CD14-positive monocyte (primary cell): ENCODE data around the gene JSRP1. TPM values are rescaled to one million over a fixed set of nuclear protein-coding genes. Genes with fewer than 3 reads are reported as not detected.

ENCODE experiments used
- DNase-seq, 3 donors: peaks; one replicate each; pipeline ENCODE4 v3.0.0-alpha.2; 2011 to 2022
- H2AFZ ChIP-seq: 2 replicates; pipeline ENCODE4 v1.6.0; 2012; ENCODE audit warnings: mild to moderate bottlenecking, low read depth, low read length, inconsistent platforms; ENCODE audit not compliant: insufficient read depth, poor library complexity, severe bottlenecking
- H3K27ac ChIP-seq, 2 donors: 1 replicate in 1 of 2; 2 replicates in 1 of 2; pipeline ENCODE4 v1.5.1; 2012 to 2013; ENCODE audit warnings: low read length in 2 of 2, control low read depth in 1 of 2, inconsistent platforms in 1 of 2, low read depth in 1 of 2, mild to moderate bottlenecking in 1 of 2
- H3K27me3 ChIP-seq, 2 donors: one replicate each; pipeline versions ENCODE4 v1.6.0 to v1.6.1; 2011 to 2013; ENCODE audit warnings: low read length in 2 of 2; ENCODE audit not compliant: control insufficient read depth in 2 of 2, insufficient read depth in 2 of 2
- H3K36me3 ChIP-seq, 2 donors: replicated peaks in 1 of 2; 1 replicate in 1 of 2; 2 replicates in 1 of 2; pipeline versions ENCODE4 v1.5.1 to v1.6.1; 2012 to 2013; ENCODE audit warnings: low read length in 2 of 2, control low read depth in 1 of 2, inconsistent platforms in 1 of 2, mild to moderate bottlenecking in 1 of 2; ENCODE audit not compliant: insufficient read depth in 2 of 2, control insufficient read depth in 1 of 2
- H3K4me1 ChIP-seq, 2 donors: 1 replicate in 1 of 2; 2 replicates in 1 of 2; pipeline versions ENCODE4 v1.5.1 to v1.6.1; 2012 to 2013; ENCODE audit warnings: low read length in 2 of 2, control low read depth in 1 of 2, inconsistent platforms in 1 of 2, mild to moderate bottlenecking in 1 of 2, moderate library complexity in 1 of 2; ENCODE audit not compliant: insufficient read depth in 2 of 2, control insufficient read depth in 1 of 2
- H3K4me2 ChIP-seq: replicated peaks from 2 replicates; pipeline ENCODE3; 2012; ENCODE audit warnings: low read length, moderate library complexity, mild to moderate bottlenecking; ENCODE audit not compliant: poor library complexity, severe bottlenecking; ENCODE audit errors: extremely low read depth
- H3K4me3 ChIP-seq, 3 experiments: fragments of 200-600 bp in 1 of 3; sonication (generic) in 1 of 3; replicated peaks in 1 of 3; 1 replicate in 2 of 3; 2 replicates in 1 of 3; pipeline ENCODE4 v1.5.1; 2011 to 2013; ENCODE audit warnings: low read length in 3 of 3, mild to moderate bottlenecking in 3 of 3, control low read depth in 2 of 3, low read depth in 2 of 3, inconsistent platforms in 1 of 3, moderate library complexity in 1 of 3
- H3K79me2 ChIP-seq: 2 replicates; pipeline ENCODE4 v1.6.0; 2012; ENCODE audit warnings: mild to moderate bottlenecking, control low read depth, inconsistent platforms, low read length, moderate library complexity; ENCODE audit not compliant: insufficient read depth
- H3K9ac ChIP-seq: 2 replicates; pipeline ENCODE4 v1.6.0; 2017; ENCODE audit warnings: low read length, mild to moderate bottlenecking; ENCODE audit not compliant: insufficient read depth, poor library complexity, severe bottlenecking
- H3K9me3 ChIP-seq, 2 donors: replicated peaks in 1 of 2; 1 replicate in 1 of 2; 2 replicates in 1 of 2; pipeline versions ENCODE4 v1.5.1 to v1.6.1; 2012 to 2013; ENCODE audit warnings: low read length in 2 of 2, control low read depth in 1 of 2; ENCODE audit not compliant: control insufficient read depth in 1 of 2, insufficient read depth in 1 of 2
- H4K20me1 ChIP-seq: 2 replicates; pipeline ENCODE4 v1.6.0; 2012; ENCODE audit warnings: mild to moderate bottlenecking, low read length, control low read depth, moderate library complexity; ENCODE audit not compliant: insufficient read depth
- H3K27ac Mint-ChIP-seq, 7 donors: one replicate each; pipeline ENCODE4 v1.8.0; 2020; ENCODE audit warnings: mild to moderate bottlenecking in 7 of 7, mixed read lengths in 7 of 7, moderate library complexity in 6 of 7, inconsistent platforms in 2 of 7
- H3K27me3 Mint-ChIP-seq, 3 donors: one replicate each; pipeline ENCODE4 v1.8.0; 2021 to 2022; ENCODE audit warnings: low read depth in 3 of 3, mild to moderate bottlenecking in 3 of 3, mixed read lengths in 3 of 3, moderate library complexity in 3 of 3, inconsistent platforms in 1 of 3
- H3K36me3 Mint-ChIP-seq, 2 donors: one replicate each; pipeline ENCODE4 v1.8.0; 2020; ENCODE audit warnings: mixed read lengths in 2 of 2, inconsistent platforms in 1 of 2, mild to moderate bottlenecking in 1 of 2
- H3K4me1 Mint-ChIP-seq: one replicate; pipeline ENCODE4 v1.8.0; 2020; ENCODE audit warnings: mild to moderate bottlenecking, mixed read lengths
- H3K4me3 Mint-ChIP-seq, 2 donors: one replicate each; pipeline ENCODE4 v1.8.0; 2020; ENCODE audit warnings: mild to moderate bottlenecking in 2 of 2, mixed read lengths in 2 of 2, moderate library complexity in 1 of 2
- H3K9me3 Mint-ChIP-seq, 7 donors: one replicate each; pipeline ENCODE4 v1.8.0; 2020 to 2022; ENCODE audit warnings: mixed read lengths in 7 of 7, mild to moderate bottlenecking in 6 of 7, moderate library complexity in 6 of 7, inconsistent platforms in 2 of 7
- WGBS: methylation state at CpG from one replicate; pipeline ENCODE4 v1.1.5; 2013; ENCODE audit warnings: missing lambda C conversion rate; ENCODE audit not compliant: insufficient coverage; 5-methylcytosine and 5-hydroxymethylcytosine counted together
- intact Hi-C, 2 donors: fragments of 100-400 bp; cut with micrococcal nuclease; formaldehyde crosslinking; loops; one replicate each; pipeline versions ENCODE4 v1.15.0 to v1.15.1; 2023
- polyA plus RNA-seq, 3 donors: library from polyadenylated mRNA; depleted of rRNA in 1 of 3; unstranded in 2 of 3; stranded (reverse) in 1 of 3; fragments of 300-500 nt in 2 of 3; fragments of >200 nt in 1 of 3; fragmentation: Illumina TruSeq in 2 of 3; gene quantifications; 1 replicate in 2 of 3; 2 replicates in 1 of 3; pipeline ENCODE4 v1.2.3, GENCODE V29; 2012 to 2021
- TF ChIP-seq, protein P1 (sequence below): fragments of 200-600 bp; IDR thresholded peaks from one replicate; pipeline ENCODE4 v1.8.0; 2022; ENCODE audit warnings: antibody characterized with exemption, mild to moderate bottlenecking

JSRP1 gene
- polyA plus RNA-seq, 3 donors, result 0.38 to 0.50 TPM; not detected in 1

GRCh38 chr19:2228157-2229030 is 27.8 kb downstream of the JSRP1 start:
- Mint-ChIP-seq H3K9me3 (peaks cover 0 to 3% (median 0%) of the 10 kb centered on the region in 7 donors), H3K4me1 (peaks cover 3% of the 10 kb centered on the region), H3K36me3 (peaks cover 50 to 80% of the 10 kb centered on the region in 2 donors), H3K4me3 (peak overlapping the region in 1 of 2 donors; percentile 9), H3K27me3 (no peaks in the 10 kb centered on the region), H3K27ac (peak overlapping the region in 3 of 7 donors; percentile 13 to 86 (median 30))
- Histone ChIP-seq H3K4me2 (no peak overlapping the region), H3K9ac (no peak overlapping the region), H3K79me2 (peaks cover 22% of the 10 kb centered on the region), H3K9me3 (no peaks in the 10 kb centered on the region), H3K4me3 (no peak overlapping the region), H3K36me3 (peaks cover 68 to 91% of the 10 kb centered on the region in 2 donors), H3K27ac (no peak overlapping the region), H2AFZ (no peak overlapping the region), H3K4me1 (peaks cover 0 to 10% of the 10 kb centered on the region in 2 donors), H4K20me1 (peaks cover 73% of the 10 kb centered on the region), H3K27me3 (no peaks in the 10 kb centered on the region)
- DNase-seq, result no peak
- intact Hi-C loops, result no loop called here
- 96% methylated on average over 41 of the region's 48 CpGs for WGBS
- TF ChIP-seq, protein P1, sequence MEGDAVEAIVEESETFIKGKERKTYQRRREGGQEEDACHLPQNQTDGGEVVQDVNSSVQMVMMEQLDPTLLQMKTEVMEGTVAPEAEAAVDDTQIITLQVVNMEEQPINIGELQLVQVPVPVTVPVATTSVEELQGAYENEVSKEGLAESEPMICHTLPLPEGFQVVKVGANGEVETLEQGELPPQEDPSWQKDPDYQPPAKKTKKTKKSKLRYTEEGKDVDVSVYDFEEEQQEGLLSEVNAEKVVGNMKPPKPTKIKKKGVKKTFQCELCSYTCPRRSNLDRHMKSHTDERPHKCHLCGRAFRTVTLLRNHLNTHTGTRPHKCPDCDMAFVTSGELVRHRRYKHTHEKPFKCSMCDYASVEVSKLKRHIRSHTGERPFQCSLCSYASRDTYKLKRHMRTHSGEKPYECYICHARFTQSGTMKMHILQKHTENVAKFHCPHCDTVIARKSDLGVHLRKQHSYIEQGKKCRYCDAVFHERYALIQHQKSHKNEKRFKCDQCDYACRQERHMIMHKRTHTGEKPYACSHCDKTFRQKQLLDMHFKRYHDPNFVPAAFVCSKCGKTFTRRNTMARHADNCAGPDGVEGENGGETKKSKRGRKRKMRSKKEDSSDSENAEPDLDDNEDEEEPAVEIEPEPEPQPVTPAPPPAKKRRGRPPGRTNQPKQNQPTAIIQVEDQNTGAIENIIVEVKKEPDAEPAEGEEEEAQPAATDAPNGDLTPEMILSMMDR, result no peak

DNA sequence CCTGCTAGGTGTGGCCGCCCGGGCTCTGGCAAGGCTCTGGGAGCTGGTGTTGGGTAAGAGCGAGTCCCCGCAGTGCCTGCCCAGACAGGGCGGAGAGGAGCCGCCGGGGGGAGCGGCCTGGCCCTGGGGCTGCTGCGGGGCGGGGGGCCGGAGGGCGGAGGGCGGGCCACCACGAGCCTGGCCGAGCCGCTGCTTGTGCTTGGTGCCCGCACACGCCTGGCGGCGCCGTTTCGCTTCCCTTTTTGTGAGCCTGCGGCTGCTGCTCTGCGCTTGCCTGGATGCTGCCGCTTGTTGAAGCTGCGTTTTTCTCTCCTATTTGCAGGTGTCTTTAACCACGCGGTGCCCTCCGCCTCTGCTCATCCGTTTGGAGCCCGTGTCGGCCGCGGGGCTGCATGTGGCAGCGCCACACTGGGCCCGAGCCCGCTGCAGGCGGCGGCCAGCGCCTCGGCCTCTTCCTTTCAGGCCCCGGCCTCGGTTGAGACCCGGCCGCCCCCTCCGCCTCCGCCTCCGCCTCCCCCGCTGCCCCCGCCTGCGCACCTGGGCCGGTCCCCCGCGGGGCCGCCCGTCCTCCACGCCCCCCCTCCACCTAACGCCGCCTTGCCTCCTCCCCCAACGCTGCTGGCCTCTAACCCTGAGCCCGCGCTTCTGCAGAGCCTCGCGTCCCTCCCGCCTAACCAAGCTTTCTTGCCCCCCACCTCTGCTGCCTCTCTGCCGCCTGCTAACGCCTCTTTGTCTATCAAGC is 28.6 kb downstream of the JSRP1 start:
- no peak overlapping the region for H3K27ac ChIP-seq
- DNase-seq, result peak; percentile 55 to 60 (median 55)
- no peaks in the 10 kb centered on the region for H3K9me3 ChIP-seq
- H4K20me1 ChIP-seq, result peaks cover 65% of the 10 kb centered on the region
- Mint-ChIP-seq H3K4me1 (no peaks in the 10 kb centered on the region), H3K9me3 (peaks cover 0 to 3% (median 0%) of the 10 kb centered on the region in 7 donors), H3K36me3 (peaks cover 53 to 80% of the 10 kb centered on the region in 2 donors), H3K27me3 (no peaks in the 10 kb centered on the region), H3K27ac (peak overlapping the region in 1 of 7 donors; percentile 18), H3K4me3 (no peak overlapping the region)
- peaks cover 65 to 90% of the 10 kb centered on the region in 2 donors for H3K36me3 ChIP-seq
- TF ChIP-seq, protein P1, result no peak
- peaks cover 14% of the 10 kb centered on the region for H3K79me2 ChIP-seq
- no peak overlapping the region for H3K9ac ChIP-seq
- peaks cover 0 to 10% of the 10 kb centered on the region in 2 donors for H3K4me1 ChIP-seq
- no peak overlapping the region for H2AFZ ChIP-seq
- no peaks in the 10 kb centered on the region for H3K27me3 ChIP-seq
- no peak overlapping the region for H3K4me3 ChIP-seq
- intact Hi-C loops, result no loop called here
- 53% methylated on average over 49 of the region's 67 CpGs for WGBS
- no peak overlapping the region for H3K4me2 ChIP-seq
